ENCODE data around the gene RBM38.

Gene RBM38

GRCh38 chr20:57382516-57382915, 8.7 kb upstream of the RBM38 start:
- H3K9me3 ChIP-seq (ENCODE audit: severe bottlenecking) = no peaks in the 10 kb centered on the region
- no peaks in the 10 kb centered on the region for H3K27me3 ChIP-seq (ENCODE audit: insufficient read depth, poor library complexity, severe bottlenecking)
- TF ChIP-seq CTCF (IDR thresholded peaks at IDR 0.05; ENCODE audit: poor library complexity, severe bottlenecking) = no peak
- H3K27ac ChIP-seq (ENCODE audit: poor library complexity, severe bottlenecking) = no peak overlapping the region
- no peaks in the 10 kb centered on the region for H3K4me1 ChIP-seq (ENCODE audit: insufficient read depth, poor library complexity, severe bottlenecking)
- ATAC-seq (ENCODE audit: low read depth) = no peak
- peaks cover 15% of the 10 kb centered on the region for H3K36me3 ChIP-seq (ENCODE audit: low read depth)
- DNase-seq (ENCODE audit: low spot score) = no peak
- H3K4me3 ChIP-seq (ENCODE audit: severe bottlenecking) = no peak overlapping the region

GRCh38 chr20:57383447-57384347, 7.5 kb upstream of the RBM38 start:
- no peak overlapping the region for H3K4me3 ChIP-seq (ENCODE audit: severe bottlenecking)
- DNase-seq (ENCODE audit: low spot score) (peak; percentile 60), ATAC-seq (ENCODE audit: low read depth) (no peak)
- TF ChIP-seq CTCF (IDR thresholded peaks at IDR 0.05; ENCODE audit: poor library complexity, severe bottlenecking) = no peak
- H3K27ac ChIP-seq (ENCODE audit: poor library complexity, severe bottlenecking) = no peak overlapping the region
- peaks cover 5% of the 10 kb centered on the region for H3K36me3 ChIP-seq (ENCODE audit: low read depth)
- no peaks in the 10 kb centered on the region for H3K27me3 ChIP-seq (ENCODE audit: insufficient read depth, poor library complexity, severe bottlenecking)
- no peaks in the 10 kb centered on the region for H3K4me1 ChIP-seq (ENCODE audit: insufficient read depth, poor library complexity, severe bottlenecking)
- no peaks in the 10 kb centered on the region for H3K9me3 ChIP-seq (ENCODE audit: severe bottlenecking)

GRCh38 chr20:57384486-57384885, 6.7 kb upstream of the RBM38 start:
- Histone ChIP-seq H3K27me3 (ENCODE audit: insufficient read depth, poor library complexity, severe bottlenecking) (no peaks in the 10 kb centered on the region), H3K4me1 (ENCODE audit: insufficient read depth, poor library complexity, severe bottlenecking) (peaks cover under 1% of the 10 kb centered on the region), H3K9me3 (ENCODE audit: severe bottlenecking) (no peaks in the 10 kb centered on the region), H3K27ac (ENCODE audit: poor library complexity, severe bottlenecking) (no peak overlapping the region), H3K4me3 (ENCODE audit: severe bottlenecking) (no peak overlapping the region), H3K36me3 (ENCODE audit: low read depth) (no peaks in the 10 kb centered on the region; the same call in 1 of the 2 replicates)
- DNase-seq (ENCODE audit: low spot score) = peak; percentile 77
- no peak for ATAC-seq (ENCODE audit: low read depth)
- TF ChIP-seq CTCF (IDR thresholded peaks at IDR 0.05; ENCODE audit: poor library complexity, severe bottlenecking) = no peak

- TF ChIP-seq CTCF (IDR thresholded peaks at IDR 0.05; ENCODE audit: poor library complexity, severe bottlenecking) = no peak
- Histone ChIP-seq H3K36me3 (ENCODE audit: low read depth) (no peaks in the 10 kb centered on the region; the same call in 1 of the 2 replicates), H3K27me3 (ENCODE audit: insufficient read depth, poor library complexity, severe bottlenecking) (no peaks in the 10 kb centered on the region), H3K4me1 (ENCODE audit: insufficient read depth, poor library complexity, severe bottlenecking) (peaks cover 7% of the 10 kb centered on the region), H3K4me3 (ENCODE audit: severe bottlenecking) (no peak overlapping the region), H3K9me3 (ENCODE audit: severe bottlenecking) (no peaks in the 10 kb centered on the region), H3K27ac (ENCODE audit: poor library complexity, severe bottlenecking) (no peak overlapping the region)
- ATAC-seq (ENCODE audit: low read depth) (no peak), DNase-seq (ENCODE audit: low spot score) (peak; percentile 76)
Observed at GRCh38 chr20:57384953-57385761, 6.0 kb upstream of the RBM38 start.
